ENCODE measurements around the gene SRGAP1. TPM values are rescaled to one million over a fixed set of nuclear protein-coding genes. Genes with fewer than 3 reads are reported as not detected.

SRGAP1 gene
- total and polyA plus RNA-seq, 2 of the 4 experiments (the other 2 are of a cell fraction), result 10.0 to 10.2 TPM

- H3K23ac ChIP-seq (ENCODE audit: low read depth, low read length), result peak overlapping the region; percentile 29; the same call in 1 of the 2 replicates
- BruUV-seq (replicated peaks), result no TSS peak
- H2AK5ac ChIP-seq (ENCODE audit: low read depth, low read length), result peak overlapping the region; percentile 35; the same call in 1 of the 2 replicates
- CTCF ChIA-PET, result interaction anchor here (0.9 to 1.1 kb wide), 3 partner anchors 78 to 278 kb away, joined by 3 to 5 read pairs (median 3); no protein-coding TSS in a partner anchor
- in situ Hi-C loops (cut with MboI; ENCODE audit: low sequenced_read_pairs) (no loop called here), intact Hi-C loops (cut with micrococcal nuclease) (no loop called here), dilution Hi-C loops (cut with HindIII; ENCODE audit: low sequenced_read_pairs, unreplicated experiment) (no loop called here)
- ATAC-seq (ENCODE audit: low read depth) (no peak; the same call in 1 of the 2 replicates), DNase-seq (peak; percentile 32)
- peak overlapping the region; percentile 24; the same call in 1 of the 3 replicates for H2BK15ac ChIP-seq (ENCODE audit: low read depth, low read length)
- 95% methylated on average over 3 of the region's 10 CpGs; no CpG with 5 or more reads in 1 of the 2 experiments for WGBS, 2 experiments (ENCODE audit: extremely low coverage in 2 of 2, insufficient read length in 1 of 2)
- H3K14ac ChIP-seq (replicated peaks; ENCODE audit: low read depth, low read length), result peak overlapping the region; percentile 63
- no peak overlapping the region for H3K4me3 ChIP-seq (ENCODE audit: insufficient read depth, low read depth, low read length)
- H3K36me3 ChIP-seq (ENCODE audit: control insufficient read depth, insufficient read depth, low read length), result peaks cover 17% of the 10 kb centered on the region
- H4K5ac ChIP-seq (ENCODE audit: low read depth, low read length), result 0 out of 2 replicates have a peak overlapping the region, but pooled peaks have one; percentile 10
- H4K91ac ChIP-seq (ENCODE audit: insufficient read depth, low read depth, low read length), result peak overlapping the region; percentile 29
- H3K4ac ChIP-seq (ENCODE audit: low read depth, low read length), result peak overlapping the region; percentile 83
- H3K56ac ChIP-seq (ENCODE audit: extremely low read depth, insufficient read depth, low read length), result no peak overlapping the region
- H2AFZ ChIP-seq (replicated peaks; ENCODE audit: low read length, poor library complexity), result no peak overlapping the region
- H4K8ac ChIP-seq (ENCODE audit: low read depth in 2 of 2, low read length in 2 of 2), result peak overlapping the region in 1 of 2 experiments; percentile 56; a peak in 1 of 4 replicates
- TF ChIP-seq CEBPB (IDR thresholded peaks at IDR 0.05; ENCODE audit: low read depth, low read length) (no peak), MAZ (IDR thresholded peaks at IDR 0.05; ENCODE audit: borderline replicate concordance, low read depth, low read length) (no peak), ELK1 (IDR thresholded peaks at IDR 0.05; ENCODE audit: borderline replicate concordance, low read depth, low read length) (no peak), POLR2A (IDR thresholded peaks at IDR 0.05; ENCODE audit: low read depth, low read length) (no peak), FOS (IDR thresholded peaks at IDR 0.05; ENCODE audit: low read depth, low read length) (no peak), NFE2L2 (IDR thresholded peaks at IDR 0.05; ENCODE audit: low read depth, low read length) (no peak), RFX5 (IDR thresholded peaks at IDR 0.05; ENCODE audit: low read depth, low read length) (no peak), CHD1 (IDR thresholded peaks at IDR 0.05; ENCODE audit: low read depth, low read length) (no peak), RCOR1 (IDR thresholded peaks at IDR 0.05; ENCODE audit: insufficient replicate concordance, low read length) (no peak), SMC3 (IDR thresholded peaks at IDR 0.05; ENCODE audit: low read depth, low read length) (no peak), MAFK (IDR thresholded peaks at IDR 0.05; ENCODE audit: low read depth, low read length) (no peak), MXI1 (IDR thresholded peaks at IDR 0.05; ENCODE audit: borderline replicate concordance, low read depth, low read length) (no peak)
- H4K20me1 ChIP-seq (ENCODE audit: insufficient read depth, low read length), result no peaks in the 10 kb centered on the region
- peaks cover 14 to 43% of the 10 kb centered on the region in 2 experiments; a peak in 3 of 4 replicates for H3K79me1 ChIP-seq (ENCODE audit: low read depth in 1 of 2, low read length in 2 of 2)
- POLR2A ChIA-PET (ENCODE audit: unreplicated experiment), result interaction anchor here (0.5 kb wide), 1 partner anchor 1255 kb away, joined by 11 read pairs; no protein-coding TSS in a partner anchor
- no peaks in the 10 kb centered on the region for H3K27me3 ChIP-seq (ENCODE audit: control insufficient read depth, insufficient read depth, low read length)
- peak overlapping the region; percentile 37 for H2BK5ac ChIP-seq (ENCODE audit: low read depth, low read length, poor library complexity, severe bottlenecking)
- H3K27ac ChIP-seq (ENCODE audit: insufficient read depth, low read length), result no peak overlapping the region; the same call in 1 of the 2 replicates
- H2BK120ac ChIP-seq (ENCODE audit: low read depth, low read length), result peak overlapping the region; percentile 36; the same call in 1 of the 2 replicates
- peak overlapping the region; percentile 44 for H2AK9ac ChIP-seq (replicated peaks; ENCODE audit: low read depth, low read length, poor library complexity)
- peak overlapping the region; percentile 8; the same call in 1 of the 2 replicates for H3K18ac ChIP-seq (ENCODE audit: low read depth, low read length)
- H3K9me1 ChIP-seq (ENCODE audit: insufficient read depth, low read length), result peaks cover 5% of the 10 kb centered on the region
- H3K4me2 ChIP-seq (ENCODE audit: low read depth, low read length), result no peak overlapping the region; the same call in 1 of the 2 replicates
- peak overlapping the region; percentile 64 for H2BK20ac ChIP-seq (ENCODE audit: low read depth, low read length)
- H3K9ac ChIP-seq (ENCODE audit: low read depth, low read length), result no peak overlapping the region
- H3K9me3 ChIP-seq (ENCODE audit: control insufficient read depth, insufficient read depth, low read length), result no peaks in the 10 kb centered on the region
- H3K4me1 ChIP-seq (ENCODE audit: control insufficient read depth, insufficient read depth, low read length), result peaks cover 8% of the 10 kb centered on the region; the same call in 1 of the 2 replicates
Measured at GRCh38 chr12:64103825-64104740, 259.6 kb downstream of the SRGAP1 start.
